ENCODE data around the gene PPM1L.

- TF ChIP-seq CTCF (IDR thresholded peaks at IDR 0.05) (no peak), POLR2AphosphoS5 (IDR thresholded peaks at IDR 0.05) (no peak)
Measured at GRCh38 chr3:161107311-161107710, 351.3 kb downstream of the PPM1L start.

Measured in suprapubic skin (tissue), 3 donors.